Uterus (tissue), 4 donors: ENCODE results near the gene DEXI. TPM values are rescaled to one million over a fixed set of nuclear protein-coding genes. Genes with fewer than 3 reads are reported as not detected.
A peak's percentile ranks its signal among the peaks of the same experiment; 100 is the strongest.

ENCODE experiments used
- DNase-seq, 2 donors: peaks; one replicate each; pipeline ENCODE4 v3.0.0-alpha.2; 2019 to 2020
- H3K27ac ChIP-seq, 2 donors: fragments of 200-600 bp; sonication (generic); 1 replicate in 1 of 2; 2 replicates in 1 of 2; pipeline ENCODE4 v1.5.1; 2016 to 2018
- H3K27me3 ChIP-seq, 2 donors: fragments of 200-600 bp; sonication (generic); one replicate each; pipeline ENCODE4 v1.5.1; 2018 to 2019; ENCODE audit warnings: control low read depth in 1 of 2
- H3K36me3 ChIP-seq, 2 donors: fragments of 200-600 bp; sonication (generic); one replicate each; pipeline ENCODE4 v1.5.1; 2019; ENCODE audit warnings: control low read depth in 1 of 2
- H3K4me1 ChIP-seq, 2 donors: fragments of 200-600 bp; sonication (generic); one replicate each; pipeline ENCODE4 v1.5.1; 2018 to 2019; ENCODE audit warnings: control low read depth in 1 of 2
- H3K4me3 ChIP-seq, 2 donors: fragments of 200-600 bp; sonication (generic); 1 replicate in 1 of 2; 2 replicates in 1 of 2; pipeline ENCODE4 v1.5.1; 2018 to 2019; ENCODE audit warnings: mild to moderate bottlenecking in 1 of 2
- H3K9me3 ChIP-seq, 2 donors: fragments of 200-600 bp; sonication (generic); one replicate each; pipeline ENCODE4 v1.5.1; 2019; ENCODE audit warnings: control low read depth in 1 of 2
- CTCF ChIP-seq, 4 experiments: fragments of 200-600 bp in 2 of 4; fragments of 450-650 bp in 2 of 4; sonication (generic) in 2 of 4; IDR thresholded peaks; one replicate each; pipeline ENCODE4 v1.5.1; 2016 to 2019; ENCODE audit warnings: antibody characterized with exemption in 4 of 4, mild to moderate bottlenecking in 2 of 4, moderate library complexity in 1 of 4
- POLR2A ChIP-seq, 2 donors: fragments of 450-650 bp; IDR thresholded peaks; one replicate each; pipeline ENCODE4 v1.6.1; 2016; ENCODE audit warnings: antibody characterized with exemption in 2 of 2, mild to moderate bottlenecking in 1 of 2, moderate library complexity in 1 of 2
- intact Hi-C: fragments of 100-400 bp; cut with DNase I; formaldehyde crosslinking; loops from one replicate; pipeline ENCODE4 v1.15.1; 2023; ENCODE audit warnings: low total_unique reads
- total RNA-seq, 4 donors: library from RNA; depleted of rRNA in 3 of 4; stranded (reverse); fragments of >200 nt in 3 of 4; gene quantifications; one replicate each; pipeline versions ENCODE4 v1.1.0 to v1.2.4, GENCODE V29; 2014 to 2023
- donor health status: DM: yes; HTN: yes; CAD: no.

DEXI gene
- total RNA-seq, 4 donors from 2014 or later, result 15.6 to 70.2 (median 42.6) TPM

DNA sequence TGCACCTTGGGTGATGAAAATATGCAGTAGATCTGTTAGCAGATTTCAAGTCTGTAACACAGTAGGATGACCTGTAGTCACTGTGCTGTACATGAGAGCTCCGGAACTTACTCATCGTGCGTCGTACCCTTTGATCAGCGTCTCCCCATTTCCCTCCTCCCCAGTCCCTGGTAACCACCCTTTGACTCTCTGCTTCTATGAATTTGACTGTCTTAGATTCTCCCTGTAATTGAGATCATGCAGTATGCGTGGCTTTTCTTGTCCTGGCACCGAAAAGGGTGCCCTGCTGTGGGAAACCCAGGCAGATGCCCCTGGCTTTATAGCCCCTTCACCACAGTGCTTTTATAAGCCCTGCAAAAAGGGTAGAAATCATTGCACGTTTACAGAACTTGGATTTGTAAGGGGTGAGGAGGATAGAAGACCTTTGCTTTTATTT lies 22.6 kb upstream of the DEXI start:
- no peaks in the 10 kb centered on the region for H3K9me3 ChIP-seq
- no peaks in the 10 kb centered on the region for H3K4me1 ChIP-seq
- no peak overlapping the region for H3K27ac ChIP-seq
- no peaks in the 10 kb centered on the region for H3K36me3 ChIP-seq
- TF ChIP-seq POLR2A (IDR thresholded peaks at IDR 0.05), result no peak
- no peak for TF ChIP-seq CTCF (IDR thresholded peaks at IDR 0.05)
- no peak overlapping the region for H3K4me3 ChIP-seq
- DNase-seq, result no peak
- intact Hi-C loops, result loop anchor here (2.0 kb wide), 1 partner anchor 294 kb away; no protein-coding TSS in a partner anchor
- H3K27me3 ChIP-seq, result no peaks in the 10 kb centered on the region

DNA sequence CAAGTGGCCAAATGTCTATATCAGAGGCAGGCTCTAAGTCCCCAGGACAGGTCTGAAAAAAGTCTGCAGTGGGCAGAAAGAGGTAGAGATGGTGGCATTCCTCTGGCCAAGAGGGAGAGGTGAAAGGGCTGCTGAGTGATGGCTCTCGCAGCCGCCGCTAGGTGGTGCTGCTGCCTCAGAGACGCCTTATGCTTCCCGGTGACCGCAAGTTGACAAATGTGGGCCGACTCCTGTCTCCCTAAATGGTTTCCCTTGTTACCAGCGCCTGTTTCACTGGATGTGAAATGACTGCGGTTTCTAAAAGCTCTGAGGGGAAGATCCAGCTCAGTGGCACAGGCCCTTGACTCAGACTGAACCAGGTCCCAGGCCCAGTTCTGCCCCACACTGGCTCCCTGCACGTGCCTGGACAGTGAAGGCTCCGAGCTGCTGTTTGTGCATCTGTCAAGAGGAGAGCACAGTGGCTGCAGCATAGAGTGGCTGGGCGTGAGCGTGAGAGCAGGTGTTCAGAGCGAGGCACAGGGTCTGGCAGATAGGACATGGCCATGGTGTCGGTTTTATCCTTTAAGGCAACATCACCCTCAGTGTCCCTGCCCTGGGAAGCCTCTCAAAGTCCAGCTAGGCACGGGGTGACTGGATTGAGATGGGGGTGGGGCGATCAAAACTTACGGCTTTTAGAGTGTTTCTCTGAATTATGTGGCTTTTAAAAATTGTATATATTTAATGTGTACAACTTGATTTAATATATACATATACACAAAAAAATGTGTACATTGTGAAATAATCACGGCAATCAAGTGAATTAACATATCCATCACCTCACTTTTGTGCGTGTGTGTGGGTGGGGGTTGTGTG lies 22.0 kb upstream of the DEXI start:
- Histone ChIP-seq H3K9me3 (no peaks in the 10 kb centered on the region), H3K36me3 (no peaks in the 10 kb centered on the region), H3K27me3 (no peaks in the 10 kb centered on the region), H3K27ac (no peak overlapping the region), H3K4me3 (no peak overlapping the region), H3K4me1 (no peaks in the 10 kb centered on the region)
- DNase-seq, result peak; percentile 78 to 86
- intact Hi-C loops, result loop anchor here (2.0 kb wide), 1 partner anchor 295 kb away; no protein-coding TSS in a partner anchor
- peak; percentile 89 to 97 (median 94) for TF ChIP-seq CTCF (IDR thresholded peaks at IDR 0.05)
- TF ChIP-seq POLR2A (IDR thresholded peaks at IDR 0.05), result peak in 1 of 2 donors; percentile 14

GRCh38 chr16:10961231-10961630 lies 19.0 kb upstream of the DEXI start:
- no peak for DNase-seq
- intact Hi-C loops, result no loop called here
- TF ChIP-seq CTCF (IDR thresholded peaks at IDR 0.05) (no peak), POLR2A (IDR thresholded peaks at IDR 0.05) (no peak)
- H3K27me3 ChIP-seq, result no peaks in the 10 kb centered on the region
- H3K4me1 ChIP-seq, result no peaks in the 10 kb centered on the region
- no peaks in the 10 kb centered on the region for H3K9me3 ChIP-seq
- H3K36me3 ChIP-seq, result no peaks in the 10 kb centered on the region
- H3K27ac ChIP-seq, result peak overlapping the region; percentile 23 to 39
- no peak overlapping the region for H3K4me3 ChIP-seq

DNA sequence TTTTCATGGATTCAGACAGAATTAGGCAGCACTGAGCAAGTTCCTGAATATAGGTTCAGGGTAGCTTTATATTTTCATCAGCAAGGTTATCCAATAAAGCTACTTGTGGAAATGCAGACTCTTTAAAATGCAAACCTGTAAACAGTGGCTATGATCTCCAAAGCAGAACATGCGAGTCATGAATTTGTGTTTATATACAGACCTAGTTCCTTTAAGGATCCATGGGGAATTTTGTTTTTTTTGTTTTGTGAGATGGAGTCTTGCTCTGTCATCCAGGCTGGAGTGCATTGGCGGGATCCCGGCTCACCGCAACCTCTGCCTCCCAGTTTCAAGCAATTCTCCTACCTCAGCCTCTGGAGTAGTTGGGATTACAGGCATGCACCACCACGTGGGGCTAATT lies 16.9 kb upstream of the DEXI start:
- TF ChIP-seq CTCF (IDR thresholded peaks at IDR 0.05) (no peak), POLR2A (IDR thresholded peaks at IDR 0.05) (no peak)
- Histone ChIP-seq H3K27ac (no peak overlapping the region), H3K27me3 (no peaks in the 10 kb centered on the region), H3K36me3 (no peaks in the 10 kb centered on the region), H3K4me1 (no peaks in the 10 kb centered on the region), H3K9me3 (no peaks in the 10 kb centered on the region), H3K4me3 (no peak overlapping the region)
- DNase-seq, result no peak
- intact Hi-C loops, result no loop called here

- intact Hi-C loops, result no loop called here
- no peaks in the 10 kb centered on the region for H3K27me3 ChIP-seq
- TF ChIP-seq CTCF (IDR thresholded peaks at IDR 0.05) (no peak), POLR2A (IDR thresholded peaks at IDR 0.05) (no peak)
- H3K9me3 ChIP-seq, result no peaks in the 10 kb centered on the region
- DNase-seq, result no peak
- H3K4me3 ChIP-seq, result no peak overlapping the region
- H3K36me3 ChIP-seq, result no peaks in the 10 kb centered on the region
- H3K27ac ChIP-seq, result no peak overlapping the region
- no peaks in the 10 kb centered on the region for H3K4me1 ChIP-seq
Measured at GRCh38 chr16:10957771-10958482, 15.7 kb upstream of the DEXI start.
